Caco-2 (cell line): Measurements from ENCODE around the gene EIF4E1B. TPM values are rescaled to one million over a fixed set of nuclear protein-coding genes. Genes with fewer than 3 reads are reported as not detected.

Experiments used
- BruUV-seq: library from RNA; stranded (reverse); fragments of 400-500 nt; replicated peaks from 2 replicates; lab custom pipeline; 2021; lab: Mats Ljungman, UMichigan
- CTCF ChIA-PET: fragments of 300-600 bp; sonication (Branson Sonifier 250); formaldehyde crosslinking; loops from one replicate; lab custom pipeline; 2022; ENCODE audit warnings: antibody characterized with exemption; lab: Charles Lee
- POLR2A ChIA-PET: fragments of 300-600 bp; sonication (Branson Sonifier 250); formaldehyde crosslinking; loops from one replicate; lab custom pipeline; 2022; ENCODE audit warnings: antibody characterized with exemption; lab: Charles Lee
- DNase-seq, 2 experiments: peaks; one replicate each; pipeline versions ENCODE4 v3.0.0 to v3.0.0-alpha.2; 2020 to 2022
- H3K27me3 ChIP-seq: replicated peaks from 2 replicates; pipeline ENCODE4 v1.6.0; 2011; ENCODE audit warnings: low read length; ENCODE audit not compliant: control insufficient read depth, insufficient read depth
- H3K36me3 ChIP-seq: 2 replicates; pipeline ENCODE4 v1.5.1; 2011; ENCODE audit warnings: low read length; ENCODE audit not compliant: control insufficient read depth, insufficient read depth
- H3K4me1 ChIP-seq: fragments of 250-450 bp; sonication (Bioruptor Pico); 2 replicates; pipeline ENCODE4 v1.5.1; 2020; ENCODE audit warnings: mild to moderate bottlenecking
- H3K4me3 ChIP-seq: 2 replicates; pipeline ENCODE4 v1.5.1; 2011; ENCODE audit warnings: low read depth, mild to moderate bottlenecking, control low read depth, low read length
- H3K9me3 ChIP-seq: fragments of 250-450 bp; sonication (Bioruptor Pico); 2 replicates; pipeline ENCODE4 v1.5.1; 2020; ENCODE audit warnings: mild to moderate bottlenecking, moderate library complexity
- H3K27ac Mint-ChIP-seq: one replicate; pipeline ENCODE4 v1.8.0; 2022; ENCODE audit warnings: mixed read lengths; ENCODE audit not compliant: unreplicated experiment
- H3K27me3 Mint-ChIP-seq: one replicate; pipeline ENCODE4 v1.8.0; 2022; ENCODE audit warnings: mixed read lengths; ENCODE audit not compliant: insufficient read depth, unreplicated experiment
- H3K36me3 Mint-ChIP-seq: one replicate; pipeline ENCODE4 v1.8.0; 2022; ENCODE audit warnings: mild to moderate bottlenecking, mixed read lengths; ENCODE audit not compliant: insufficient read depth, unreplicated experiment
- H3K4me1 Mint-ChIP-seq: one replicate; pipeline ENCODE4 v1.8.0; 2022; ENCODE audit warnings: low read depth, mixed read lengths; ENCODE audit not compliant: unreplicated experiment
- H3K4me3 Mint-ChIP-seq: one replicate; pipeline ENCODE4 v1.8.0; 2022; ENCODE audit warnings: mild to moderate bottlenecking, moderate library complexity, mixed read lengths; ENCODE audit not compliant: unreplicated experiment
- H3K9me3 Mint-ChIP-seq: one replicate; pipeline ENCODE4 v1.8.0; 2022; ENCODE audit warnings: mixed read lengths; ENCODE audit not compliant: unreplicated experiment
- CTCF ChIP-seq, 2 experiments: fragments of 200-600 bp in 1 of 2; IDR thresholded peaks; 1 replicate in 1 of 2; 2 replicates in 1 of 2; pipeline versions ENCODE4 v1.5.1 to v1.8.0; 2011 to 2022; ENCODE audit warnings: antibody characterized with exemption in 1 of 2, control low read depth in 1 of 2, inconsistent platforms in 1 of 2, low read depth in 1 of 2, low read length in 1 of 2, mild to moderate bottlenecking in 1 of 2, moderate library complexity in 1 of 2; ENCODE audit not compliant: insufficient read depth in 1 of 2, severe bottlenecking in 1 of 2, unreplicated experiment in 1 of 2
- intact Hi-C: fragments of 100-400 bp; cut with micrococcal nuclease; formaldehyde crosslinking; loops from one replicate; pipeline ENCODE4 v1.10.0; 2022; ENCODE audit not compliant: unreplicated experiment
- total RNA-seq: library from RNA; stranded (reverse); gene quantifications from 2 replicates; pipeline ENCODE4 v1.2.3, GENCODE V29; 2022

Gene EIF4E1B
- total RNA-seq, 1 experiment from 2014 or later: not detected

DNA sequence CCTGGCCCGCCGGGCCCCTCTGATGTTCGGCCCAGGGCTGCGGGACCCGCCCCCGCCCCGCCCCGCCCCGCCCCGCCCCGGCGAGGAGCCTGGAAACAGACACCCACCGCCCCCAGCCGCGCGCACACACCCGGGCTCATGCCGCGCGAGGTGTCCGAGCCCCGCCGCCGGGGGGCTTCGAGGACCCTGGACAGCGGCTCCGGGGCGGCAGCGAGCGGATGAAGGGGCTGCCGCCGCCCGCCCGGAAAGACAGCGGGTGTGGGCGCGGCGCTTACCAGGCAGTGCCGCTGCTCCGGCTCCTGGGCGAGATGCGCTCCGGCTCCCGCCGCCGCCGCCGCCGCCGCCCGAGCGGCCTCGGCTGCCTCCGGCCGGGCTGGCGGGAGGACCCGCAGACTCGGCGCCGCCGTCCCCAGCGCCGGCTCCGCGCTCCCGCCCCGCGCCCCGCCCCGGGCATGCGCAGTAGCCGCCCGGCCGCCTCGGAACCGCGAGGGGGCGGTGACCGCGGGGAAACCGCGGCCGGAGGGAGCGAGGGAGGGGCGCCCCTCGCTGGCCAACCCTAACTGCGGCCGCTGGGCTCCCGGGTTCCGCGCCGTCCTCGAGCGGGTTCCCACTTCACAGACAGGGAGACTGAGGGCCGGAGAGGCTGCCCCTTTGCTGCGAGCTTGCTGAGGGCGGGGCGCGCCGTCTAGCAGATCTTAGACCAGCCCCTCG lies 20.6 kb upstream of the EIF4E1B start, which contains the start of gene GPRIN1:
Gene GPRIN1, minus strand, starts transcription at position 433 of the 711 bp plus-strand sequence. CDS start 10,322 bp downstream, outside the sequence.
- peak in 1 of 2 experiments; percentile 21 for TF ChIP-seq CTCF (IDR thresholded peaks at IDR 0.05; ENCODE audit: insufficient read depth in 1 of 2, low read depth in 1 of 2, low read length in 1 of 2, severe bottlenecking in 1 of 2, unreplicated experiment in 1 of 2)
- no peaks in the 10 kb centered on the region for H3K27me3 ChIP-seq
- DNase-seq: peak in 1 of 2 experiments; percentile 88
- H3K36me3 ChIP-seq: no peaks in the 10 kb centered on the region
- H3K4me3 Mint-ChIP-seq: peak within 1 kb of the TSS; percentile 83
- peaks cover 8% of the 10 kb centered on the region for H3K4me1 Mint-ChIP-seq
- H3K36me3 Mint-ChIP-seq: peaks cover 9% of the 10 kb centered on the region
- H3K9me3 Mint-ChIP-seq: no peaks in the 10 kb centered on the region
- no peaks in the 10 kb centered on the region for H3K9me3 ChIP-seq
- H3K27ac Mint-ChIP-seq: no peak within 1 kb of the TSS
- H3K4me1 ChIP-seq: 0 out of 2 replicates have a peak, but pooled peaks cover 6% of the 10 kb centered on the region
- ChIA-PET CTCF (no interaction called here), POLR2A (no interaction called here)
- H3K4me3 ChIP-seq: peak within 1 kb of the TSS; percentile 60
- no TSS peak for BruUV-seq
- peaks cover 10% of the 10 kb centered on the region for H3K27me3 Mint-ChIP-seq
- intact Hi-C loops: no loop called here

DNA sequence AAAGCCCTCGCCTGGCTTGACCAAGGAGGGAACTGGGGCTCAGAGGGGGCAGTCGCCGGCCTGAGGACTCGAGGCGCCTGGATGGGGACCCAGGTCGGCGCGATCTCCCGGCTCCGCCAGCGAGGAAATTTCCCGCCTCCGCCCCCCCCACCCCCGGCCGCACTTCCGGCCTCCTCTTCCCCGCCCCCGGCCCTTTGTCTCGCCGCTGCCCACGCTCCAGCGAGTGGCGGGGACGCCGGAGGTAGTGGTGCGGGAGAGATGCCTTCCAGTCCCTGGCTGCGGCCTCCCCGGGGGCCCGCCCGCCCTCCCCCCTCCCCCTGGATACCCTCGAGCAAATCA lies 20.1 kb upstream of the EIF4E1B start:
- intact Hi-C loops: no loop called here
- H3K9me3 Mint-ChIP-seq: no peaks in the 10 kb centered on the region
- Histone ChIP-seq H3K36me3 (no peaks in the 10 kb centered on the region), H3K4me3 (peak overlapping the region; percentile 60), H3K27me3 (no peaks in the 10 kb centered on the region), H3K4me1 (0 out of 2 replicates have a peak, but pooled peaks cover 6% of the 10 kb centered on the region), H3K9me3 (no peaks in the 10 kb centered on the region)
- DNase-seq: no peak
- H3K27ac Mint-ChIP-seq: no peak overlapping the region
- peaks cover 13% of the 10 kb centered on the region for H3K27me3 Mint-ChIP-seq
- peak overlapping the region; percentile 65 for H3K4me3 Mint-ChIP-seq
- H3K4me1 Mint-ChIP-seq: peaks cover 8% of the 10 kb centered on the region
- peaks cover 9% of the 10 kb centered on the region for H3K36me3 Mint-ChIP-seq
- no peak for TF ChIP-seq CTCF (IDR thresholded peaks at IDR 0.05; ENCODE audit: insufficient read depth in 1 of 2, low read depth in 1 of 2, low read length in 1 of 2, severe bottlenecking in 1 of 2, unreplicated experiment in 1 of 2)
- POLR2A ChIA-PET: no interaction called here
- CTCF ChIA-PET: no interaction called here
- no TSS peak for BruUV-seq

DNA sequence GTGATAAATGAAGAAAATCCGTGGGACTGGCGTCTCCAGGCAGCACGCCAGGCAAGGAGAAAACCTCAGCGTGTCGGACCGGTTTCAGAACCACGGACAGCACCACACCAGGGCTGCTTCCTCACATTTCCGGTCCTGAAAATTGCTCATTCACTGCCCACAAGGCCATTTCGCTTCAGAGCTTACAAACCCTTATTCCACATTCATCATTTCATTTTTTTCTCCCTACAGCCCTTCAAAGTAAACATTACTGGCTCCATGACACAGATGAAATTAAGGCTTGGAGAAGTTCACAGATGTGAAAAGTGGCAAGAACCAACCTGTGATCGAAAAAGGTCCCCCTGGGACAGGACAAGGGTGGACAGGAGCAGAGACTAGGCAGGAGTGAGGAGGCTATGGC lies 19.0 kb upstream of the EIF4E1B start:
- no peak overlapping the region for H3K27ac Mint-ChIP-seq
- Histone ChIP-seq H3K9me3 (no peaks in the 10 kb centered on the region), H3K4me3 (no peak overlapping the region), H3K4me1 (0 out of 2 replicates have a peak, but pooled peaks cover 6% of the 10 kb centered on the region), H3K36me3 (no peaks in the 10 kb centered on the region), H3K27me3 (no peaks in the 10 kb centered on the region)
- BruUV-seq: no TSS peak
- CTCF ChIA-PET: no interaction called here
- H3K27me3 Mint-ChIP-seq: peaks cover 19% of the 10 kb centered on the region
- H3K4me1 Mint-ChIP-seq: peaks cover 8% of the 10 kb centered on the region
- peaks cover 9% of the 10 kb centered on the region for H3K36me3 Mint-ChIP-seq
- H3K9me3 Mint-ChIP-seq: no peaks in the 10 kb centered on the region
- DNase-seq: peak; percentile 73 to 85
- POLR2A ChIA-PET: no interaction called here
- intact Hi-C loops: no loop called here
- no peak for TF ChIP-seq CTCF (IDR thresholded peaks at IDR 0.05; ENCODE audit: insufficient read depth in 1 of 2, low read depth in 1 of 2, low read length in 1 of 2, severe bottlenecking in 1 of 2, unreplicated experiment in 1 of 2)
- H3K4me3 Mint-ChIP-seq: no peak overlapping the region
